Peyer's patch (tissue), 4 donors: ENCODE measurements around the gene CCDC73. TPM values are rescaled to one million over a fixed set of nuclear protein-coding genes. Genes with fewer than 3 reads are reported as not detected.

Source experiments
- DNase-seq, 3 donors: peaks; one replicate each; pipeline ENCODE4 v3.0.0-alpha.2; 2017 to 2019
- H3K27ac ChIP-seq, 4 donors: fragments of 200-600 bp; sonication (generic); one replicate each; pipeline ENCODE4 v1.5.1; 2016 to 2019
- H3K27me3 ChIP-seq, 2 donors: fragments of 200-600 bp; sonication (generic); one replicate each; pipeline ENCODE4 v1.5.1; 2019
- H3K36me3 ChIP-seq, 3 donors: fragments of 200-600 bp; sonication (generic); one replicate each; pipeline ENCODE4 v1.5.1; 2016 to 2019
- H3K4me1 ChIP-seq, 4 donors: fragments of 200-600 bp; sonication (generic); one replicate each; pipeline ENCODE4 v1.5.1; 2016 to 2019
- H3K4me3 ChIP-seq, 4 donors: fragments of 200-600 bp; sonication (generic); 1 replicate in 3 of 4; 2 replicates in 1 of 4; pipeline ENCODE4 v1.5.1; 2016 to 2019; ENCODE audit warnings: mild to moderate bottlenecking in 1 of 4
- H3K9me3 ChIP-seq, 4 donors: fragments of 200-600 bp; sonication (generic); one replicate each; pipeline ENCODE4 v1.5.1; 2016 to 2019; ENCODE audit warnings: mild to moderate bottlenecking in 1 of 4
- POLR2A ChIP-seq, 2 donors: fragments of 450-650 bp; IDR thresholded peaks; one replicate each; pipeline ENCODE4 v1.5.1; 2017; ENCODE audit warnings: antibody characterized with exemption in 2 of 2, mild to moderate bottlenecking in 2 of 2, moderate library complexity in 2 of 2
- total RNA-seq, 4 donors: library from RNA; depleted of rRNA; stranded (reverse); fragments of >200 nt; gene quantifications; one replicate each; pipeline ENCODE4 v1.1.0, GENCODE V29; 2016
- TF ChIP-seq, protein P1 (sequence below), 6 experiments: fragments of 450-650 bp in 4 of 6; fragments of 200-600 bp in 2 of 6; sonication (generic) in 1 of 6; IDR thresholded peaks; one replicate each; pipeline ENCODE4 v1.5.1; 2017 to 2019; ENCODE audit warnings: antibody characterized with exemption in 6 of 6, mild to moderate bottlenecking in 3 of 6, moderate library complexity in 1 of 6

CCDC73 gene
- total RNA-seq, 4 donors from 2014 or later = not detected

DNA sequence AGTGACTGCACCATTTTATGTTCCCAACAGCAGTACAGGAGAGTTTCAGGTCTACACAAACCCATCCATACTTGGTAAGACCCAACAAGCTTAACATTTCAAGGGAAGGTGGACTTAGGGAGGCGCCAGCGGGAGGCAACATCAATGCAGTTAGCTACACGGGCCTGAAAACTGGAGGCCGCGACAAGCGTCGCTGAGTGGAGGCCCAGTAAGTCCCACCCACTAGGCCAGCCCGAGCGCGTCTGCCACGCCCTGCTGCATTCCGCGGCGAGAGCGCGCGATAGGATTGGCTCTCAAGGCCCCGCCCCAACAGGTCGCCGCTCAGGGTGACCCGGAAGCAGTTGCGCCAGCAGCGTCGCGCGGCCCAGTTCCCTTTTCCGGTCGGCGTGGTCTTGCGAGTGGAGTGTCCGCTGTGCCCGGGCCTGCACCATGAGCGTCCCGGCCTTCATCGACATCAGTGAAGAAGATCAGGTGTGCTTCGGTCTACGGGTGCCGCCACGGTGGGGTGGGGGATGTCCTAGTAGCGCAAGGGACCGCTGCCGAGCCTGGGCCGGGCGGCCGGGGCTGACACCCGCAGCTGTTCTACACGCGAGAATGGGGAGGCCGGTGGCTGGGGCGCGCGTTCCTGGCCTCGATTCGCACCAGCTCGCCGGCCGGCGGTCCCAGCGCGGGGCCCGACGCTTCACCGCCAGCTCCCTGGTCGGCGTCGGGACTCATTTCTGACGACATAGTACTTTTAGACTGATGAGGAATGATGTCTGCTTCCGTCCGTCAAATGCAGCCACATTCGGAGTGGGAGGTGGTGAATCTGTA, 210.8 kb downstream of the CCDC73 start, which contains the start of gene EIF3M:
EIF3M (plus strand) TSS at position 373 of the 813 bp plus-strand sequence; CDS start at position 430, 57 bp downstream.
- peak; percentile 95 to 98 (median 98) for DNase-seq
- H3K4me1 ChIP-seq = peaks cover 0 to 13% (median 2%) of the 10 kb centered on the region in 4 donors
- H3K27me3 ChIP-seq = no peaks in the 10 kb centered on the region
- H3K27ac ChIP-seq = peak within 1 kb of the TSS; percentile 70 to 91 (median 82)
- peaks cover 0 to 10% (median 0%) of the 10 kb centered on the region in 3 donors for H3K36me3 ChIP-seq
- peak within 1 kb of the TSS; percentile 52 to 94 (median 66) for H3K4me3 ChIP-seq
- TF ChIP-seq POLR2A (IDR thresholded peaks at IDR 0.05) = peak; percentile 53 to 58
- TF ChIP-seq, protein P1, sequence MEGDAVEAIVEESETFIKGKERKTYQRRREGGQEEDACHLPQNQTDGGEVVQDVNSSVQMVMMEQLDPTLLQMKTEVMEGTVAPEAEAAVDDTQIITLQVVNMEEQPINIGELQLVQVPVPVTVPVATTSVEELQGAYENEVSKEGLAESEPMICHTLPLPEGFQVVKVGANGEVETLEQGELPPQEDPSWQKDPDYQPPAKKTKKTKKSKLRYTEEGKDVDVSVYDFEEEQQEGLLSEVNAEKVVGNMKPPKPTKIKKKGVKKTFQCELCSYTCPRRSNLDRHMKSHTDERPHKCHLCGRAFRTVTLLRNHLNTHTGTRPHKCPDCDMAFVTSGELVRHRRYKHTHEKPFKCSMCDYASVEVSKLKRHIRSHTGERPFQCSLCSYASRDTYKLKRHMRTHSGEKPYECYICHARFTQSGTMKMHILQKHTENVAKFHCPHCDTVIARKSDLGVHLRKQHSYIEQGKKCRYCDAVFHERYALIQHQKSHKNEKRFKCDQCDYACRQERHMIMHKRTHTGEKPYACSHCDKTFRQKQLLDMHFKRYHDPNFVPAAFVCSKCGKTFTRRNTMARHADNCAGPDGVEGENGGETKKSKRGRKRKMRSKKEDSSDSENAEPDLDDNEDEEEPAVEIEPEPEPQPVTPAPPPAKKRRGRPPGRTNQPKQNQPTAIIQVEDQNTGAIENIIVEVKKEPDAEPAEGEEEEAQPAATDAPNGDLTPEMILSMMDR (IDR thresholded peaks at IDR 0.05) = no peak
- no peaks in the 10 kb centered on the region for H3K9me3 ChIP-seq

DNA sequence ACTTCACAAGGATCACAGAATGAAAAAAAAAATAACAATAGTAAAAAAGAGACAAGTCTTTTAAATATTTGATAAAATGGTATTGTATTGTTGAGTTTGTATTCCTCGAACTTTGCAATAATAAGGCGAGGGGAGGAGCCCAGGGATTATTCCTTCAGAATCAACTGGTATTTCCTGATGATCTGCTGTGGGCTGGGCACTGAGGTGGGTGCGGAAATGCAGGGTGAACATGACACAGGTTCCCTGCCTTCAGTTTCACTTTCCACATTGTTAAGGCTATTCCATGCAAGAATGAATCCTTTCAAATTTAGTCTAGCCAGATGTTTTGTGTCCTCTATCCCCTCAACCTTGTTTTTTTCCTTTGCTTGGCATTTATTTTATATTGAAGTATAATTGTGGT, 212.9 kb downstream of the CCDC73 start:
- no peak for TF ChIP-seq POLR2A (IDR thresholded peaks at IDR 0.05)
- TF ChIP-seq, protein P1 (IDR thresholded peaks at IDR 0.05) = no peak
- no peaks in the 10 kb centered on the region for H3K36me3 ChIP-seq
- peak in 1 of 3 donors; percentile 58 for DNase-seq
- no peak overlapping the region for H3K4me3 ChIP-seq
- H3K4me1 ChIP-seq = peaks cover 0 to 9% (median 2%) of the 10 kb centered on the region in 4 donors
- H3K27ac ChIP-seq = no peak overlapping the region
- no peaks in the 10 kb centered on the region for H3K27me3 ChIP-seq
- no peaks in the 10 kb centered on the region for H3K9me3 ChIP-seq

DNA sequence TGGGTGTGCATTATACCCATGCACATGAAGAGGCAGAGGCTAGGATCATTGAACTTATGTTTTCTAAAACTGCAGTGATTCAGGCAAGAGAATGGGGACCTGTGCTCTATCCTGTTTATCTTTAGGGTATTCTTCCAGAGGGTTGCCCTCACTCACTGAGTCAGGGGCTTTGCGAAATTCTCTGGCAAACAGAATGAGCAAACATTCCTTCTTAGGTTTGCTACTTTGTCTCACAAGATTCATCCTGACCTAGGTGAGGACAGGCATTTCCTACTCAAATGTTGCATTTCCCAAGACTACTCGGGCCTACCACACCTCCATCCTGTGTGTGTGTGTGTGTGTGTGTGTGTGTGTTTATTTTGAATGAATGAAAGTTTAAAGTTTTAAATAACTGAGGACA, 213.5 kb downstream of the CCDC73 start:
- Histone ChIP-seq H3K27me3 (no peaks in the 10 kb centered on the region), H3K27ac (no peak overlapping the region), H3K4me1 (peaks cover 0 to 8% (median 2%) of the 10 kb centered on the region in 4 donors), H3K36me3 (no peaks in the 10 kb centered on the region), H3K4me3 (no peak overlapping the region), H3K9me3 (no peaks in the 10 kb centered on the region)
- no peak for TF ChIP-seq POLR2A (IDR thresholded peaks at IDR 0.05)
- TF ChIP-seq, protein P1 (IDR thresholded peaks at IDR 0.05) = no peak
- DNase-seq = no peak

DNA sequence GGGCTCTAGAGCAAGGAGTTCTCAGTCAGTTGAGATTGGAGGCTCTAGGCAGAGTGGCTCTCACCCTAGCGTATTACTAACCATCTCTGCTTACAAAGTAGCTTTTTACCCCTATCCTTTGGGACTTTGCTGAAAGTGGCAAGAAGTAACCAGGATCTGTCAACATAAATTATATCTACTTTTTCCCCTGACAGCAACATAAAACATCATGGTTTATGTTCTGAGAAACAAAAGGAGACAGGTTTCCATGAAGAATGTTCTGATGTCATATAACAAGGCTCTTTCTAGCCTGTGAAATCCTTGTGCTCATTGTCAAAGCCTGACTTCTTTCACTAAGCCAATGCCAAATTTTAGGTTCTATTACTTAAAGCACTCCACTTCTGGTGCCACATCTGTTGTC, 218.0 kb downstream of the CCDC73 start:
- DNase-seq = no peak
- H3K4me3 ChIP-seq = no peak overlapping the region
- H3K4me1 ChIP-seq = no peaks in the 10 kb centered on the region
- TF ChIP-seq POLR2A (IDR thresholded peaks at IDR 0.05) = no peak
- TF ChIP-seq, protein P1 (IDR thresholded peaks at IDR 0.05) = no peak
- no peaks in the 10 kb centered on the region for H3K36me3 ChIP-seq
- no peaks in the 10 kb centered on the region for H3K9me3 ChIP-seq
- no peak overlapping the region for H3K27ac ChIP-seq
- H3K27me3 ChIP-seq = no peaks in the 10 kb centered on the region

DNA sequence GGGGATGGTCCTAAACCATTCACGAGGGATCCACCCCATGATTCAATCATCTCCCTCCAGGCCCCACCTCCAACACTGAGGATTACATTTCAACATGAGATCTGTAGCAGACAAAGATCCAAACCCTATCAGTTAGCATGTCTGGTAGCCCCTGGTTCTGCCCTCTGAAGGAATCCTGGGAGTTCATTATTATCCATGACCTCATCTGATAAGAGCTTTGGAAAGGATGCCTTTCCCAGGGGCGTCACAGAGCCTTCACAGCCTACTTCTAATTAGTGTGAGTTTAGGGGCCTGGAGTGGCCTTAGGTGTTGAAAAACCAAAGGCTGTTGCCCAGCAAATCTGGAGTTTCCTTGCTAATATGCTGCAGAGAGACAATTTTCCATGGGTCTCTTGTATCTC, 219.4 kb downstream of the CCDC73 start:
- H3K4me1 ChIP-seq = no peaks in the 10 kb centered on the region
- no peak overlapping the region for H3K4me3 ChIP-seq
- no peak for DNase-seq
- H3K36me3 ChIP-seq = no peaks in the 10 kb centered on the region
- no peak overlapping the region for H3K27ac ChIP-seq
- TF ChIP-seq, protein P1 (IDR thresholded peaks at IDR 0.05) = no peak
- TF ChIP-seq POLR2A (IDR thresholded peaks at IDR 0.05) = no peak
- H3K27me3 ChIP-seq = no peaks in the 10 kb centered on the region
- no peaks in the 10 kb centered on the region for H3K9me3 ChIP-seq
